OCI-M2 (cell line): ENCODE results near the gene STXBP4.

Experiments
- DNase-seq: peaks from one replicate; lab custom pipeline; 2025; ENCODE audit not compliant: unreplicated experiment; lab: John Stamatoyannopoulos, UW

STXBP4 gene

DNA sequence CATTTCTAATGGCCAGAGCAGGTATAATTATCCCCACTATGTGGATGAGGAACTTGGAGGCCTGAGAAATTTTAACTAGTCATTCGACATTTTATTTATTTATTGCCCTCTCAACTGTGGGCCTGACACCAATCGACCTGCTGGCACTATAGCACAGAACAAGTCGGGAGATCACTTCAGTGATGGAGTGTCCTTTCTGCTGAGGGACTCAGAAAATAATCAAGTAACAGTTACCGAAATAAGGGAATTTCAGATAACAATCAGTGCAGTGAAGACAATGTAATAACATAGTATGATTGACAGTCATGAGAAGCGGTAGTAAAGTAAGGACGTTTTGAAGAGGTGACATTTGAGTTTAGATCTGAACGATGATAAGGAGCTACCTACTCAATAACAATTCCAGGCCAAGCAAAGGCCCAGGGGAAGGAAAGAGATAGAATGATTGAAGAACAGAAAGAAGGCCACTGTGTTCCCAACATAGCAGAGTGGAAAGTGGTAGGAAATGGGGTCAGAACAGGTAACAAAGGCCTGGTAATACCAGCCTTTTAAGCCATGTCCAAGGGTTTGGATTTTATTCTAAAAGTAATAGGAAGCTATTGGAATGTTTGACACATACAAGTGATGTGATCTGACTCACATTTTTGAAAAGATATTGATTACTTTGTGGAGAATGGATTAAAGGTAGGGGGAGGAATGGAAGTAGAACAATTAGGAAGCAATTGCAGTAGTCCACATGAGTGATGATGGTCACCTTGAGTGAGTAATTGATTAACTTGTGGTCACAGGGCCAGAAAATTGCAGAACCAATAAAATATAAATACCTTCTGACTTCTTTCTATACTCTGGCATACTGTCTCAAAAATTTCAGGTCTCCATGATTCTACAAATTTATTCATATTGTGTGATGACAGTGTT is 1.4 kb downstream of the STXBP4 start:
- DNase-seq = no peak

DNA sequence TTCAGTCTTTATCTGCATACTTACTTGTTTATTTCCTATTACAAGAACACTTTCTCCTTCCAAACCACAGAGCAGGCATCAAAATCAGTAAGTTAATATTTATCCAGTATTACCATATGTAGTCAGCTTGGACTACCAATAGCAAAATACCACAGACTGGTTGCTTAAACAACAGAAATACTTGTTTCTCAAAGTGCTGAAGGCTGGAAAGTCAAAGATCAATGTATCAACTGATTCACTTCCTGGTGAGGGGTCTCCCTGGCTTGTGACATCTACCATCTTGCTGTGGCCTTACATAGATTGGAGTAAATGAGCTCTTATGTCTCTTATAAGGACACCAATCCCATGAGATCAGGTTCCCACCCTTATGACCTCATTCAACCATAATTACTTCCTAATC is 2.6 kb downstream of the STXBP4 start:
- DNase-seq = no peak

DNA sequence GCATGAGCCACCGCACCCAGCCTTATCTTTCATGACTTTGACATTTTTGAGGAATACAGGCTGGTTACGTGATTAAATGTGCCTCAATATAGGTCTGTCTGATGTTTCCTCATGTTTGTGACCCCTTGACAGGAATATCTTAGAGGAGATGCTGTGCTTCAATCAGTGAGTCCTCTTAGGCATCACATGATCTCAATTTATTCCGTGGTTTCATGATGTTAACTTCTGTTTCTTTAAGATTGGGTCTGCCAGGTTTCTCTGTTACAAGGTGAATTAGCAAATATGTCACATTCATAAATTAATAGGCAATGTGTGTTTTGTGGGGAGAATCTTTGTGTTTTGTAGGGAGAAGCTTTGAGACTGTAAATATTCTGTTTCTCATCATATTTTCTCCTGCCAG is 3.3 kb downstream of the STXBP4 start:
- DNase-seq = no peak

DNA sequence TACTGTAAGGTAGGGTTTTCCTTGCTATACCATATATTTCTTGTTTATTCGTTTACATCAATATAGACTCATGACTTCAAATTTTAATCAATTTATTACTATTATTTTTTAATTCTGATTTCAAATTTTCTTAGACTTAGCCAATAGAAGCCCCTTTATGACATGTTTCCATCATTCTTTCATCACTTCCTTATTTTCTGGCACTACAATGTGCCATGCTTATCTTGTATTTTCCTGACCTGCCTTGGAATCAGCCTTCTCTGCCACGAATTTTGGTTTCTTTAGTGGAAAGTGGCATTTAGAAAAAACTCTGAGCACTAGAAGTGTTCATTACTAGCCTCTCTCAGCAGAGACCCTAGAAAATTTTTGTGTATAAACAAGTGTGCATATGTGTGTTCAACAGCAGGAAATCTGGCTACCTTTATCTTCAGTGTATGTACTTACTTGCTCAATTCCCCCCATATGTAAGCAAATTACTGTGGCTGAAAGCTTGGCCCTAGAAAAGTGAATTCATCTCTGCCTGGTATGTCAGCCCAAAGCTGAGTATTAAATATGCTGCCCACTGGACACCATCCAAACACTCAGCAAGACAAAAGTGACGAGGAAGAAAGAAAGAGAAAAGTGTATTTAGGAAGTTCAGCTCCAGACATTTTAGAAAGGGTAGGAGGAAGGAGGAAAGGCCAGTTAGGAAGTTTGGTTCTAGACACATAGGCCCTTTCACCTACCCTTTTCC is 4.0 kb downstream of the STXBP4 start:
- DNase-seq = no peak

DNA sequence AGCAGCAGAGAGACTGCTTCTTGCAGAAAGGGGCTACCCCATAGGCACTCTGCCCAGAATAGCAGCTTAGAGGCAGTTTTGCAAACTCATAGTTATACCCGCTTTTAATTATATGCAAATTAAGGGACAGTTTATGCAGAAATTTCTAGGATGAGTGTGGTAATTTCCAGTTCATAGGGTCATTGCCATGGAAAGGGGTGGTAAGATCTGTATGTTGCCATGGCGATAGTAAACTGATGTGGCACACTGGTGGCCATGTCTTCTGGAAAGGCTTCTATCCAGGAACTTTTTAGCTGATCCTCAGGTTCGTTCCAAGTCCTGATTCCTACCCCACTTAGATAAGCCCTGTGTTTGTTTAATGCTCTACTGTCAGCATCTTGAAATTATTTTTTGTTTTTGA is 6.2 kb downstream of the STXBP4 start:
- DNase-seq = no peak

DNA sequence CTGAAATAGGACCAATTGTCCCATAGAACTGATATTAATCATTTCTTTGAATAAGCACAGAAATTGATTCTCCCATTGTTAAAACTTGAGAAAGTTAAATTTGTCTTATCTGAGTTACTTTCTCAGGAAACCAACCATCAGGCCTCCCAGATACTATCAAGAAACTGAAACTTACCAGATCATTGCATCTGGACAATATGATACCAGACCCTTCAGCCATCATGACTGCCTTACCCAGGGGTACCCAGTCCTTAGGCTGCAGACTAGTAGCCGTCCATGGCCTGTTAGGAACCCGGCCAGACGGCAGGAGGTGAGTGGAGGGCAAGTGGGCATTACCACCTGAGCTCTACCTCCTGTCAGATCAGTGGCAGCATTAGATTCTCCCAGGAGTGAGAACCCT is 7.8 kb downstream of the STXBP4 start:
- no peak for DNase-seq

DNA sequence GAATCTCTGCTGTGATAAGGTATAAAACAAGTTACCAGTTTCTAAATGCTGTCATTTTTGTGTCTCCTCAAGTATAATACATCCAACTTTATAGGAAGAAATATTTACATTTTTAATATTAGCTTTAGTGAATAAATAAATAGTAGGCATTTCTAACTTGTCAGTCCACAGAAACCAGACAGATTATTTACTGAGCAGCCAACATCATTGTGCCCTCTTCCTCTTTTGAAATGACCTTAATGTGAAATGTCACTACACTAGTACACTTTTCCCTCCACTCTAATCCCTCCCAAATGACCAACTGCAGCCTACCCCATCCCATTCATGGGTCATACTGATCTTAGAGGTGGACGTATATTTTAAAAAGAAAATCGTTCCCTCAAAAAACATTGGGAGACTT is 9.2 kb downstream of the STXBP4 start:
- no peak for DNase-seq

DNA sequence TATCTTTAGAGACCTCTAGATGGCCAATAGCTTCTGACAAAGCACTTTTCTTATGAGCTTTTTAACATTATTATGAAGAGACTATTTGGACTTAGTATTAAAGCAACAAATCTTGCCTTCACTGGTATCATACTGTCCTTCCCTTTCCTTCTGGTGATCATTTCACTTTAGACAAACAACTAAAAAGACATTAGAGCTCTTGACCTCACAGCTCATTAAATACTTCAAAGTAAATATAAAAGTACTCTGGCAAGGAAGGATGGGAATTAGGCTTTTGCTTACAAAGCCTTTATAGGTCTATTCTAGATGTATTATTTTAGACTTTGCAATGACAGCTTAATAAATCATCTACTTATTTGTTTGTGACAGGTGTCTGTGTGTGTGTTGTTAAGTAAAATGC is 11.1 kb downstream of the STXBP4 start:
- DNase-seq = no peak

DNA sequence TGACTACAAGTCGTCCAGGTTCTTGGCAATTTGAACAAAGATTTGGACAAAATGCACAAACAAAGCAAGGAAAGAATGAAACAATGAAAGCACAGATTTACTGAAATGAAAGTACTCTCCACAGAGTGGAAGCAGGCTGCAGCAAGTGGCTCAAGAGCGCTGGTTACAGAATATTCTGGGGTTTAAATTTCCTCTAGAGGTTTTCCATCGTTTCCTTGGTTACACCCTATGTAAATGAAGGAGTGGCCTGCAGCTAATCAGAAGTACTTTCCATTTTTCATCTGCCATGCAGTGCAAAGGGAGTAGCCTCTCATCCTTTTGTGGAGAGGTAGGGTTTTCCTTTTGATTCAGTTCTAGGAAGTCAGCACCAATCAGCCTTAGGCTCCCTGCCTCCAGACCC is 11.8 kb downstream of the STXBP4 start:
- DNase-seq = no peak

DNA sequence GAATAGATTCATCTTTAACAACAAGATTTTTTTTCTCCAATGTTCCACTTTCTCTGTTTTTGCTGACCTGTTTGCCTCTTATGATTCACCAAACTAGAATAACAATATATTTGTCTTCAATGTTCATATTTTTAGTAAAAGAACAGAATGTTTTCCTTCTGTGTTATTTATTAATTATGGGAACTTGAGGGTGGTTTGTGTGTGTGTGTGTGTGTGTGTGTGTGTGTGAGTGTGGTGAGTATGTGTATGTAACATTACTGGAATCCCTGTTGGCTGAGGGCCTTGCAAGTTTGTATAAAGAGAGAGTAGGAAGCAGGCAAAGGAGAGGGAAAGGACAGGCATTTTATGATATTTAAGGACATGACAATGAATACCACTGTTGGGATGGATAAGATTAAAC is 13.8 kb downstream of the STXBP4 start:
- no peak for DNase-seq

DNA sequence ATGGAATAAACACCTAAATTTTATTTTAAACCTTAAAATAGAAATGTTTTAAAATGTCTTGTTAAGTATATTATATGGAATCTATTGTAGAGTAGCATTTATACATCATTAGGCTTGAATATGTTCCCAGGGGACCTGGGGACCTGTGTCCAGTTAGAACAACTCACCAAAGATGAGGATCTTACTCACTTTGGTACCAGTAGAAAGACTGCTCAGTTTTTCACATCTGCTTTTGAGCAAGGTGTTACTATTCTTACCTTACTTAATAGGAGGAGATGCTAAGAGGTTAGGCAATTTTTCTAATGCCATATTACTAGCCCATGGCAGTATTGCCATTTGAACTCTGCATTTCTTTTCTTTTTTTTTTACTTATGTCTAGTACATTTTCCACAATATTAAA is 14.7 kb downstream of the STXBP4 start:
- DNase-seq = no peak

DNA sequence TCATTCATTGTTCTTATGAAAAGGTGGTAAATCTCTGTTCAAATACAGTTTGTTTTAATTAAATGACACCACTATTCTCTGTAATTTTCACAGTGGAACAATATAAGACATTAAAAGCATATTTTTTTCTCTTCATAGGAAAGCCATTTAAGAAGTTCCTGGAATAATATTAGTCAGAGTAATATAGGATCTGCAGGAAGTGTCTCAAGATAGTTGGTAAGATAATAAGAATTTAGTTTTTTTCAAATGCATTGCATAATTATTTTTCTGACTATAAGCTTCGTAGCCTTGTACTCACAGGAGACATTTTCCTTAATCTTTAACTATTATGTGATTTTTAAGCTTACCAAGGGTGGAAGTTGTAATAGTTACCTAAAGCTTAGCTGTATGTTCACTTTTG is 16.9 kb downstream of the STXBP4 start:
- DNase-seq = no peak

DNA sequence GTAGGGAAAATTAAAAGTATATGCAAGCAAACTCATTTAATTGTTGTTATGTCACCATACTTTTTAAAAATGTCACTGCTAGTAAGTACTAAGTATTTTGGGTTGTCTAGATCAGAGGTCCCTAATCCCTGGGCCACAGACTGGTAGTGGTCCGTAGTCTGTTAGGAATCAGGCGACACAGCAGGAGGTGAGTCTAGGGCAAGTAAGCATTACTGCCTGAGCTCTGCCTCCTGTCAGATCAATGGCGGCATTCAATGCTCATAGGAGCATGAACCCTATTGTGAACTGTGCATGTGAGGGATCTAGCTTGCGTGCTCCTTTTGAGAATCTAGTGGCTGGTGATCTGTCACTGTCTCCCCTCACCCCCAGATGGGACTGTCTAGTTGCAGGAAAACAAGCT is 21.6 kb downstream of the STXBP4 start:
- DNase-seq = no peak

DNA sequence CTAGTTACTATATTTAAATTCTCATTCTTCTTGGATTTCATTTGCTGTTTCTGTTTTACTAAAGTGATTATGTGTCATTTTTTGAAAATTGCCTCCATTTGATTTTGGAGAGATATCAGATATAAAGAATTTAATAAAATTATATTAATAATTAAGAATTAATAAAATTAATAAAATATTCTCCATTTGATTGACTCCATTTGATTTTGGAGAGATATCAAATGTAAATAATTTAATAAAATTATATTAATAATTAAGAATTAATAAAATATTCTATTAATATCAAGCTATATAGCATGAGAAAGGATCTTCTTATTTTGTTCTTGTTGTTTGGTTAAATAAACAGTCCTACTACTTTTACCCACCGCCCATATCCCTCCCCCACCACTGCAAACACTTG is 23.0 kb downstream of the STXBP4 start:
- no peak for DNase-seq

DNA sequence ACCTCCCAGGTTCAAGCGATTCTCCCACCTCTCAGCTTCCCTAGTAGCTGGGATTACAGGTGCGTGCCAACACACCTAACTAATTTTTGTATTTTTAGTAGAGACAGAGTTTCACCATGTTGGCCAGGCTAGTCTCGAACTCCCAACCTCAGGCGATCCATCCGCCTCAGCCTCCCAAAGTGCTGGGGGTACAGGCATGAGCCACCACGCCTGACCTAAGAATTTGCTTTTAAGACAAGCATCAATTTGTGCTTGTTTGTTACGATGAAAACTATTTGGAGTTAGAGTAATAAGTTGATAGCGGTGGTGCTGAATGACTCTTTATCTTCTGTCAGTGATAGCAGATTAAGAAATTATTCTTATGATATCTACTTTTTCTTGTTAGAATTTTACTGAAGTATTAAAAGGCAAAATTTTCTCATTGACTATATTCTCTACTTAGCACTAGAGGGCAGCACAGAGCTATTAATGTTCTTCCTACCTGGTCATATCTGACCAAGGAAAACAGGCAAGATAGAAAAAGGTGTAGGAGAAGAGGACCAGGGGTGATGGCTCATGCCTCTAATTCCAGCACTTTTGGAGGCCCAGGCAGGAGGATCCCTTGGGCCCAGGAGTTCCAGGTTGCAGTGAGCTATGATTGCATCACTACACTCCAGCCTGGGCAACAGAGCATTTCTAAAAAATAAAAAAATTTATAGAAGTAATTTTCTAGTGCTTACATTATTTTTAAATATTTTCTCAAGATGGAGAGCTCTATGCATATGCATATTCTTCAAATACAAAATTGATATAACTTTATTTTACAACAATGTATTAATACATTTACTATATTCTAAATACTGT is 24.5 kb downstream of the STXBP4 start:
- DNase-seq = no peak

DNA sequence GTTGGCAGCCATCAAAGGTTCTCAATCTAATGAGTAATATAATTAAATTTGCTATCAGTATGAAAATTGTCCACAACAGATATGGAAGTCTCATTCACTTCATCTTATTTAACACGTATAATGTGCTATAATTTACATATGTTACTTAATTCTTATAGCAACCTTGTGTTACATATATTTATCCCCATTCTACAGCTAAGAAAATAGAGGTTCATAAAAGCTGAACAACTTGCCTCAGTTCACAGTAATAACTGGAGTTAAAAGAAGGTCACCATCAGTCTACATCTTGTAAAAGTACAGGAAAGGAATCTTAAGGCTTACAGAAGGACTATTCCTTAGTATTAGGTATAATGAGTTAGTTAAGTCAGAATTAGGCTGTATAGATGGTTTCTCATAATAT is 27.9 kb downstream of the STXBP4 start:
- DNase-seq = no peak

DNA sequence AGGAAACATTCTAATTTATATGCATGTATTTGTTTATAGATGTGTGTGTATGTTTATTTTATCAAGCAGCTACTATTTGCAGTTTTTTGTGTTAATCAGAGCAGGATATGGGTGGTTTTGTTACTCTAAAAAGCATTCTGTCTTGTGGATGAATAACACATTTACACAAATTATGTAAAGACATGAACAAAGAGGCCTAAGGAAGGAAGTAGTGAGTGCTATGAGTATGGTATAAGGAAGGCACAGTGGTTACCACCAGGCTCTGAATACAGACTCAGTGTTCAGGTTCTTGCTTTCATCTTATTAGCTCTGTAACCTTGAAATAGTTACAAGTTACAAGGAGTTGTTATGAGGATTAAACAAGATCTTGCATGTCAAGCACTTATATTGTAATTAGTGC is 33.9 kb downstream of the STXBP4 start:
- DNase-seq = no peak

DNA sequence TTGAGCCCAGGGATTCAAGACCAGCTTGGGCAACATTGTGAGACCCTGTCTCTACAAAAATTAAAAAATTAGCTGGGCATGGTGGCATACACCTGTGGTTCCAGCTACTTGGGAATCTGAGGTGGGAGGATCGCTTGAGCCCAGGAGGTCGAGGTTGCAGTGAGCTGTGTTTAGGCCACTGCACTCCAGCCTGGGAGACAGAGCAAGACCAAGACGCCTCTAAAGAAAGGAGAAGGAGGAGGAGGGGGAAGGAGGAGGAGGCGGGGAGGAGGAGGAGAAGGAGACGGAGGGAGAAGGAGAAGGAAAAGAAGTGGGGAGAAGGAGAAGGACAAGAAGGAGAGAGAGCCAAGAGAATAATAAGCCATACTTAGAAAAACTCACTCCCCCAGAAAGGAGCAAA is 35.9 kb downstream of the STXBP4 start:
- no peak for DNase-seq

DNA sequence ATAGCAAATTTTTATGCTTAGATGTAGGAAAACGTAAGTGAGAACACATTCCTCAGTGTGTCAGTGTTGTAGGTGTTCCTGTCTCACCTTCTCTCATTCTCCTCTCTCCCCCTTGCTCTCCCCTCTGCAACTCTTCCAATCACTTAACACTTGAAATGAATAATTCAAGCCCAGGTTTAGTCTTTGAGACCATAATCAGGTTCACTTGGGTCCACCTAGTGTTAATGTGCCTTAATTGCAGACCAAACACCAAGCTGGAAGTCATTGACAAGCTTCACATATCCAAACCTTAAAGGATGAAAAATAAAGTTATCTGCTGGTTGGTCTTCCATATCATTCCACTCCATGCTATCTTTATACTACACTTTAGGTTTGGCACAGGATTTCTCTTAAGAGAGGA is 37.0 kb downstream of the STXBP4 start:
- DNase-seq = no peak

DNA sequence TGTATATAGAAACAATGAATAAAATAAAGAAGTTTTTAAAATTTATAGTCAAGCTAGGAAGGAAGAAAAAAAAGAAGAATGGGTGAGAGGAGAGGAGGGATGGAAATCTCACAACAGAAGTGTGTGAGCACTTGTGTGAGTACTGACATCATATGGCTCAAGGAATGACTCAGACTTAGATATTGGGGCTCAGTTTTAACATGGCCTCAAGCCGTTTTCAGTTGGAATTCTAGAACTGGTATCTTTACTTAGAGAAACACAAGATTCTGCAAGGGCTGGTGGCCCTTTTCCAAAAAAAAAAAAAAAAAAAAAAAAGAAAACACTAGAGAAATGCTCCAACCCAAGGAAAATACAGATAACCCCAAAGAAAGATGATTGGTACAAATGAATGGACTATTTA is 55.1 kb downstream of the STXBP4 start:
- DNase-seq = no peak

DNA sequence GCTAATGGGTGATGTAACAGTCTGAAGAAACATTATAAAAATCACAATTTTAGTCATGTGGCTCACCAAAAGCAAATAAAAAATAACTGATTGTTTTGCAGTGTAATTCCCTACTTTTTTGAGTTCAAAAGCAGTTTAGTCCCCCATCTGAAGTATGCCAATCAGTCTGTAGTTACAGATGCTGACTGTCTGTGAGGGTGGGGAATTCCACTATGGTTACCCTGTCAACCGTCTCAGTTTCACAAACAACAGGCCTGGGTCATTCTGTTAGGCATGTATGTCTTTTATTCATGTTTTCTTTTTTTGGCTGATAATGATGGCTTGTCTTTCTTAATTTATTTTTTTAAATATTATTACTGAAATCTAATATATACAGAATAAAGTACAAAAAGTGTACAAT is 69.3 kb downstream of the STXBP4 start:
- no peak for DNase-seq

DNA sequence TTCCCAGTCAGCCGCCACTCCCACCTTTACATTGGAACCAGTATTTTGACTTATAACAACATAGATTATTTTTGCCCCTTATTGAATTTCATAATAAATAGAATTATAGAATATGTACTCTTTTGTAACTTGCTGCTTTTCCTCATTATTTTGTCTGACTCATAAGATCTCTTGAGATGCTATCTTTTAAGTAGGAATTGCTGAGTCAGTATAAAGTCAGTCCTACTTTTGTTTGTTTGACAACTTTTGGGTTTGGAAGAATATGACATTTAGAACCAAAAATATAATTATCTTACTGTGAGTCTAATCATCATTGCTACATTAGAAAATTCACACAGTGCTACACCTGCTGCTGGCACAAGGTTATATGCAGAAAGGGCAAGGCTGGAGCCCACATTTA is 69.7 kb downstream of the STXBP4 start:
- DNase-seq = no peak
